HuH-7.5 (cell line): ENCODE data around the gene CA11.

ENCODE experiments used
- DNase-seq: peaks from one replicate; pipeline ENCODE4 v3.0.0; 2011; ENCODE audit warnings: low spot score

The CA11 gene

DNA sequence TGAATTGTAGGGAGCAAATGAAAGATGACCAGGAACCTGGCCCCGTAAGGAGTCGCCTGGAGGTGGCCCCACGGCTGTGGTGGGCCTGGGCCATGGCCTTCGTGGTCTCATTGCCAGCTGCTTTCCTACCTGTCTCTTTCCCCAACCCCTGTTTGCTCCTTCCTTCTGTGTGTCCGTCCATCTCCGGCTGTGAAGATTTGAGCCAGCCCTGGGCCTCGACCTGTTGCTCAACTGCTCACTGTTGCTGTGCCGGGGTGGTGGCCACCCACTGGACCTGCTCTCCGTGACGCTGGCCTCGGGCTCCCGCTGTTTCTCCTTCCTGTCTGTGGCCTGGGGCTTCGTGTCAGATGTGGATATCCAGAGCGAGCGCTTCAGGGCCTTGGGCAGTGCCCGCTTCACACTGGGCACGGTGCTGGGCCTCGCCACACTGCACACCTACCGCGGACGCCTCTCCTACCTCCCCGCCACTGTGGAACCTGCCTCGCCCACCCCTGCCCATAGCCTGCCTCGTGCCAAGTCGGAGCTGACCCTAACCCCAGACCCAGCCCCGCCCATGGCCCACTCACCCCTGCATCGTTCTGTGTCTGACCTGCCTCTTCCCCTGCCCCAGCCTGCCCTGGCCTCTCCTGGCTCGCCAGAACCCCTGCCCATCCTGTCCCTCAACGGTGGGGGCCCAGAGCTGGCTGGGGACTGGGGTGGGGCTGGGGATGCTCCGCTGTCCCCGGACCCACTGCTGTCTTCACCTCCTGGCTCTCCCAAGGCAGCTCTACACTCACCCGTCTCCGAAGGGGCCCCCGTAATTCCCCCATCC lies 17.3 kb downstream of the CA11 start:
- DNase-seq, result no peak

DNA sequence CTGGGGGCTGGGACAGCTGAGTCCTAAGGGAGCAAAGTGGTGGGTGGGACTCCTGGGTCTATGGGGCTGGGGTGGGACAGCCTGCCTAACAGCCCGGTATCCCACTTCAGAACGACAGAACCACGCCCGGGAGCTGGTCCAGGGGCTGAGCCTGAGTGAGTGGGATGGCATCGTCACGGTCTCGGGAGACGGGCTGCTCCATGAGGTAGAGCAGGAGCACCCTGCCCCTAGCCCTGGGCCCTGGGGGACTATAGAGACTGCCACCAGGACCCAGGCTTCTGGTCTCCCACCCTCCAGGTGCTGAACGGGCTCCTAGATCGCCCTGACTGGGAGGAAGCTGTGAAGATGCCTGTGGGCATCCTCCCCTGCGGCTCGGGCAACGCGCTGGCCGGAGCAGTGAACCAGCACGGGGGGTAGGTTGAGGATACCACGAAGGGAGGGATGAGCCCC lies 18.1 kb downstream of the CA11 start:
- DNase-seq, result no peak

DNA sequence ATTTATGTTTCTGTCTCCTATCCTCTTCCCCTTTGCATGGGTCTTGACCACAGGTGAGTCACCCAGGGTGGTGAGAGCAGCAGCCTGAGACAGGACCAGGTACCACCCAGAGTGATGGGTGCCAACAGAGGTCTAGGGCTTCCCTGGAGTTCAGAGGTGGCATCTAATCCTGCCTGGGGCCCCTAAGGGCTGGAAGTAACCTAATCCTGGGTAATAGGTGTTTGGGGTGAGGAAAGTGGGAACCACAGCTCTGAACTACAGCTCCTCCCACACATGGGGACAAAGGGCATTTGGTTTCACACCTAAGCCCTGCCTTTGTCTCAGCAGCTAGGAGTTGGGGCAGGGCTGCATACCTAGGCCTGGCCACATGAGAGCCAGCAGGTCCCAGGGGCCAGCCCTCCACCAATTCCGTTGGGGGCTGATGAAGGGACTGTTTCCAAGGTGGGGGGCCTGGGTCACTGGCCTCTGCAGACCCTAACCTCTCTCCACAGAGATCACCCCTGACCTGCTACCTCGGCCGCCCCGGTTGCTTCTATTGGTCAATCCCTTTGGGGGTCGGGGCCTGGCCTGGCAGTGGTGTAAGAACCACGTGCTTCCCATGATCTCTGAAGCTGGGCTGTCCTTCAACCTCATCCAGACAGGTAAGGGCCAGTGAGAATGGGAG lies 18.7 kb downstream of the CA11 start:
- DNase-seq, result peak; percentile 78

DNA sequence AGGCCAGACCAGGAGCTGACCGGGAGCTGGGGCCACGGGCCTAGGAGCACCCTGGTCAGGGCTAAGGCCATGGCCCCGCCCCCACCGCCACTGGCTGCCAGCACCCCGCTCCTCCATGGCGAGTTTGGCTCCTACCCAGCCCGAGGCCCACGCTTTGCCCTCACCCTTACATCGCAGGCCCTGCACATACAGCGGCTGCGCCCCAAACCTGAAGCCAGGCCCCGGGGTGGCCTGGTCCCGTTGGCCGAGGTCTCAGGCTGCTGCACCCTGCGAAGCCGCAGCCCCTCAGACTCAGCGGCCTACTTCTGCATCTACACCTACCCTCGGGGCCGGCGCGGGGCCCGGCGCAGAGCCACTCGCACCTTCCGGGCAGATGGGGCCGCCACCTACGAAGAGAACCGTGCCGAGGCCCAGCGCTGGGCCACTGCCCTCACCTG lies 20.1 kb downstream of the CA11 start:
- DNase-seq, result no peak

DNA sequence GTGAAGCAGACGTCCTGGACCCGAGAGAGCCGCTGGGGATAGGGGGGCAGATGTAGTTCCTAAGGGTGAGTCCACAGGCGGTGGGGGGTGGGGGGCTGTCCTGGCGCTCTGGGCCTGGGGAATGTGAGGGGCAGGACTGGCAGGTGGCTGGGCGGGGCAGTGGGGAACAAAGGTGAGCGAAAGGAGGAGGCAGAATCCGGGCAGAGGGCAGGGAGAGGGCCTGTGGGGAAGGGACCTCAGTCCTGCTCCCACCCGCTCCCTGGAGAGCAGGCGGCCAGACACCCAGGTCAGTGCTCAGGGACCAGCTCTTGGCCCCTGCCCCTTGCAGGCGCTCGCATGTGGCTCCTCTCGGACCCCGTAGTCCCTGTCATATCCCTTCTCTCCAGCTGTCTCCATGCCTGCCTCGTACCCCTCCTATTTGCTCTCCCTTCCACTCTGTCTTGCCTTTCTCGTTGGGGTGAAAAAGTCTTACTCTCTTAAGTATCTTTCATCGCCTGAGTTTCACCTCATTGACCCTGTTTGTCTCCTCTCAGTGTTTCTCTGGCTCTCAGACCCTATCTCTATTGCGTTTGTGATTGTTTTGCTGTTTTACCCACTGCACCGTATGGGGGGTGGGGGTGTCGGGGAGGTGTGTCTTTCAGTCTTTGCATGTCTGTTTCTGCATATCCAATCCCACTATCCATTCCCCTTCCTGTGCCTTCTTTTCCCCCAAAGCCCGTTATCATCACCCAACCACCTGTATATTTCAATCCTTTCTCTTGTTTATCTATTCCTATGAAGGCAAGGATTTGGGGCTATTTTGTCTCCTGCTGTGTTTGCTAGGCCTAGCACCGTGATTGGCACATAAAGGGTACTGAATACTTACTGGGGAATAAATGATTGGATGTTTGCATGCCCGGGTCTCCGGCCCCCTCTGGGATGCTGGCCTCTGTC lies 20.9 kb downstream of the CA11 start:
- no peak for DNase-seq

DNA sequence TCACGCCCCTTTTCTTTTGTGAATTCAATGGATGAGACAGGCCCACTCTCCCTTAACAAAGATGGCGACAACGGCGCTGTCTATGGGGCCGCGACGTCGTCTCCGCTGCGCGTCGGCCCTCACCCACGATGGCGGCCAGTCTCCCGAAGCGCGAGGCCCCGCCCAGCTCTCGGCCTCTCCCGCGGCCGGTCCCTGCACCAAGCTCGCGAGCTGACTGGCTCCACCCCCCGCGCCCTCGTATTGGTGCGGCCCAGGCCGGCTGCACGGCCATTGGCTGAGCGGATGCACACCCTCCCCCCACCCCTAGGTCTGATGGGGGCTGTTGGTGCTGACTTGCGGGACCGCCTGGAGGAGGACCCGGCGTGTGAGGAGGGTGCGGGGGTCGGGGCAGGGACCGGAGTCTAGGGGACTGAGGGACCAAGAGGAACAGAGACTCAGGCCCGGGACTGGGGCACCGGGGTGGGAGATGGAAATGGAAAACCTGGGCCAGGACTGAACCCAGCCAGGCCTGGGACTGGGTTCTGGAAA lies 21.9 kb downstream of the CA11 start:
- no peak for DNase-seq

DNA sequence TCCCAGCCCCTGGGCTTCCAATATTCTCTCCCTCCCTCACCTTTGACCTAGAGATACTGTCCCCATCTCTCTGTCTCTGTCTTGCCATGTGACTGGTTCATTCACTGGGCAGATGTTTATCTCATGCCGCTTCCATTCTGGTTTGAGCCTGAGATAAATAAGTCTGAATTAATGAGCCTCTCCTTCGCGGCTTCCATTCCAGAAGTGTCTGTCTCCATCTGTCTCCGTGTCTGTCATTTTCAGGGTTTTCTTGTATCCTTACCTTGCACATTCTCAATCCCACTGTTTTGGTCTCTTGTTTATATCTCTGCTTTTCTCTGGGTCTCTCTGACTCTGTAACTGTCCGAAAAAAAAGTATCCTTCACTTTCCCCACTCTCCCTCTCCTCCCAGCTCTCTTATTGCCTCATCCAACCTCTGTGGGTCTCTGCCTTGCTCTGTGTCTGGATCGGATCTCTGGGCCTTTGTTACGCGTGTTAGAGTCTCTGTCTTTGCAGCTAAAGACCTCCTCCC lies 22.4 kb downstream of the CA11 start:
- DNase-seq, result no peak

DNA sequence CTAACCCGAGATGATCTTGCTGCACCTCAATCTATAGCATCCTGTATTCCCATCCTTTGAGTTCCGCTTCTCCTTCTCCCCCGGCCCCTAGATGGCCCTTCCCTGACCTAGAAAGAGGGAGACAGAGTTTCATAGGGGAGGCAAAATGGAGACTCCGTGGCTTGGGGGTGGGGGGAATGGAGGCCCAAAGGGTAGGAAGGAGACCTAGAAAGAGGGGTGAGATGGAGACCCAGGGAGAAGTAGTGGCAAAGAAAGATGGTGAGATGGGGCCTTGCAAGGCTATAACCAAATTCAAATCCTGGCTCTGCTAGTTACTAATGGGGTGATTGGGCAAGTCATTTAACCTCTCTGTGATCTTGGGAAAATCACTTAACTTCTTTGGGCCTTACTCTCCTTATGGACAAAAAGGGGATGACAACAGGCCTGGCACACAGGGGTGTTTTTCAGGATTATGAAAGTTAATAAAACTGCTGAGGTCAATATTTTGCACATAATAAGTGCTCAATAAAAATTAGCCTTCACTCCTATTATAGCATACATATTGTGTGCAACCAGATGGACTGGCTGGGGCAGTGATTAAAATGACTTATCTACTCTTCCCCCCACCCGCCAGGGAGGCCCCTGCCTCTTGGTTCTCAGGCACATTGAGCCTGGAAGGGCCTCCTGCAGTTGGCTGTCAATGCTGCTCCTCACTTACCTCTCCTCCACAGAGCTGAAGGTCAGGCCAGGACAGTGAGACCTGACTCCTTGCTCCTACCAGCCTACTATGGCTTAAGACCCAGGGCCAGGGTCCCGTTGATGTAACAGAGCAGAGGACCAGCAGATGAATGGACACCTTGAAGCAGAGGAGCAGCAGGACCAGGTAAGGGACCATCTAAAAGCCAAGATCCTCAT lies 26.0 kb downstream of the CA11 start:
- DNase-seq, result no peak

DNA sequence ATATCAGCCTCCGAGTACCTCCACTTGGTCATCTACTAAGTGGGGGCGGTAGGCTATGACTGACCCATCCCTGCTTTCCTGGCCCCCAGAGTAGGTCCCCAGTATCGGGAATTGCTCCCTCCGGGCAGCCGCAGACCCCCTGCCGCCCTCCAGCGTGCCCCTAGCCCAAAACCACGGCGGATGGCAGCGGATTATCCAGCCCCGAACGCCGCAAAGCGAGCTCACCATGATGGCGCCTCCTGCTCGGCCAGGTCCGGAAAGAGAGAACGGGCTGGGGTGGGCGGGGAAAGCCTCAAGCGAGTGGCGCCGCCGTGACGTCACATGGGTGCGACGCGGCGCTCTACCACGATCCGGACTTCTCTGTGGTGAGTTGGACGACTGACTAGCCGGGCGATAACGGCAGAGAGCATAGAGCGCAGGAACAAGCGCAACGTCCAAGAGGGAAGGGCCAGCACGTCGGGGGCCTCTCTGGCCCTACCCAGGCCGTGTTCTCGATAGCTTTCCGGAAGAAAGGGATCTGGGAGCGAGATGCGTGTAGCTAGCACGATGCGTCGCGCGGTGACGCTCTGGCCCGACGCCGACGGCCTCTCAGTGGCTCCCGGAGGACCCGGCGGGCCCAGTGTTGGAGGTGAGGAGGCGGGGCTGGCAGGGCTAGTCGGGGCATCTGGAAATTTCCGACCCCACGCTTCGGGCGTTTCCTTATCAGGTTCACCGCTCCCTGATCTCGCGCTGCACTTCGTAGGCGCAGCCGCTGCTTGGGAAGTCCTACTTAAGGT lies 26.9 kb downstream of the CA11 start, which contains the start of the genes RPL18 and SPHK2:
Gene RPL18, minus strand, starts transcription at position 263 of the 776 bp plus-strand sequence. Its CDS starts 35 bp downstream, at position 228.
Gene SPHK2, plus strand, starts transcription at position 591 of the 776 bp plus-strand sequence. CDS start 1,009 bp downstream, outside the sequence.
- DNase-seq, result peak; percentile 99

DNA sequence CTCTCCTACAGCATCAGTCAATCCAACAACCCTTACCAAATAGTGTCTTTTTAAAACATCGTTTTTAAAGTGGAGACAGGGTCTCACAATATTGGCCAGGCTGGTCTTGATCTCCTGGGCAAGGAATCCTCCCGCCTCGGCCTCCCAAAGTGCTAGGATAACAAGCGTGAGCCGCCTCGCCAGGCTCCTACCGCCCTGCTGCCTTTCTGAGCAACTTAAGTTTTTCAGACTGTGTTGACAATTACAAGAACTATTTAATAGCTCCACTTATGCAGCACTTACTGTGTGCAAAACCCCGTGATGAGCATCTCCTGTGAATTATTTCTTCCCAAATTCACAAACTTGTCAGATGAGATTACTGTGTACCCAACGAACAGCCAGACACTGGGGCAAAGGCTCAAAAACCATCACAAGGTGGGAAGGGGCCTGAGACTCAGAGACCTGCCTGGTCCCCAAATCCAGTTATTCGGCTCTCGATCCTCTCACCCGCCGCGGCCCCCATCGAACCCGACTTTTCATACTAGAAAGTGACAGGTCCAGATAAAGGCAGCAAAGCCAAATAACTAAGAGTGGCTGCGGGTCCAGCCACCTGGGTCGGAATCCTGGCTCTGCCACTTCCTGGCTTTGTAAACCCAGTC lies 27.6 kb downstream of the CA11 start:
- no peak for DNase-seq

DNA sequence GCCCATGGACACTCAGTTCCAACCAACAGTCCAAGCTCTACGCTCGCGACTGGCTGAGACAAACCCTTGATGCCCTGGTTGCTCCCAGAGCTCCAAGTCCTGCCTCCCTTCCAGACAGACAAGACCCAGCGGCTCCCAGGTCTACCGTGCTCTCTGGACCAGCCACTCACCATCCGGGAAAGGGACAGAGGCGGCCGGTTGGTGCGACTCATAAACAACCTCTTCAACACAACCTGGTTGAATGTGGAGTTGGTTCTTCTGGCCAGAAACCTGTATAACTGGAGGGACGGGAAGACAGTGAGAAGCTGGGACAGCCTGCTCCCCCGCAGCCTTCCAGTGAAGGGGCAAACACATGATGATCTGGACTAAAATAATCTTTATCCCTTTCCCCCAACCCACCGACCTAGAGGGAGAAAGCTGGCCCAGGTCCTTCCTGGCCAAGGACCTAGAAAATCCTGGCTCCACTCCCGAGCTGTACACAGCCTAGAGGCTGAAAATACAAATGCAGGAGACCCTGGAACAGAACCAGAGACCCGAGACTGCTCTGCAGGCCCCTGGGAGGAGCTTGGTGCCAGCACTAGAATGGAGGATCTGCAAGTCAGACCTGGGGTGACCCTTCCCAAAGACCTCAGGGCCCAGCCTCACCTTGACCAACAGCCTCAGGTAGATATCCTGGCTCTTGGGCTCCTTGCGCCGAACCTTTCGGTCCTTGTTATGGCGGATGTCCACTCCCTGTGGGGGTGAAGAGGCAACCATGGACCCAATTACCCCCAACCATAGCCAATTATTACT lies 28.6 kb downstream of the CA11 start:
- no peak for DNase-seq

DNA sequence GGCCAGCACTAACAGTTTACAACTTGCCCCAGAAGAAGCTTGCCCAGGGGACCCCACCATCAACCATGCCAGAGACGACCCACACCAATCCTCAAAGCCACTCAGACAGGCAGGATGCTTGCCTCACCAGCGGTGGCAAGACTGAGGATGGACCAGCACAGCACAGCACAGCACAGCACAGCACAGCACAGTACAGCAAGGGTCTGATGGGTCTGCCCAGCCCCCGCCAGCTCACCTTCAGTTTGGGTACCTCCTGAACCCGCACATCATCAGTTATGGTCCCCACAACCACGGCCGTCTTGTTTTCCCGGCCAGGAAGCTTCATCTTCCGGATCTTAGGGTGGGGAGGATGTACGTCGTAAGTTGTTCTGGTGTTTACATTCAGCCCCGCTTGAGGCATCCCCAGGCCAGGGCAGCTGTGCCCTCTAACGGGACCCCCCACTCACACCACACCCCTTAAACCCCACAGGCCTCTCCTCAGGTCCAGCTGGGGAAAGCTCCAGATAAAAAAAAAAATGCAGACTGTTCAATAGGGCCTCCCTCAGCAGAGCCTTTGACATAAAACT lies 29.4 kb downstream of the CA11 start:
- DNase-seq, result no peak

DNA sequence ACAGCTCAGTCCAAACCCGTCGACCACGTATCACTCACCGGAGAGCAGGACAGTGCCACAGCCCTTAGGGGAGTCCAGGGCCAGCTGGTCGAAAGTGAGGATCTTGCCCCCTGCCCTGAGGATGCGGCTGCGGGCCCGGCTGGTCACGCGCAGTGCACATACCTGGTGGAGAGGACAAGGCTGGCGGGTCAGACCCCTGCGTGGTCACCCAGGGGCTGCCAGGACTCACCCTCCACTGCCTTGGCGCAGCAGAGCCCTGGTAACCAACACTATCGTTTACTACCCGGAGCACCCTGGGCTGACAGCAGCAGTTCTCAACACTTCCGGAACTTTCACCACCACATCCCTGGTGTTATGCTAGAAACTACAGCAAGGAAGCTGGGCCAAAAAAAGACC lies 29.9 kb downstream of the CA11 start:
- DNase-seq, result no peak

DNA sequence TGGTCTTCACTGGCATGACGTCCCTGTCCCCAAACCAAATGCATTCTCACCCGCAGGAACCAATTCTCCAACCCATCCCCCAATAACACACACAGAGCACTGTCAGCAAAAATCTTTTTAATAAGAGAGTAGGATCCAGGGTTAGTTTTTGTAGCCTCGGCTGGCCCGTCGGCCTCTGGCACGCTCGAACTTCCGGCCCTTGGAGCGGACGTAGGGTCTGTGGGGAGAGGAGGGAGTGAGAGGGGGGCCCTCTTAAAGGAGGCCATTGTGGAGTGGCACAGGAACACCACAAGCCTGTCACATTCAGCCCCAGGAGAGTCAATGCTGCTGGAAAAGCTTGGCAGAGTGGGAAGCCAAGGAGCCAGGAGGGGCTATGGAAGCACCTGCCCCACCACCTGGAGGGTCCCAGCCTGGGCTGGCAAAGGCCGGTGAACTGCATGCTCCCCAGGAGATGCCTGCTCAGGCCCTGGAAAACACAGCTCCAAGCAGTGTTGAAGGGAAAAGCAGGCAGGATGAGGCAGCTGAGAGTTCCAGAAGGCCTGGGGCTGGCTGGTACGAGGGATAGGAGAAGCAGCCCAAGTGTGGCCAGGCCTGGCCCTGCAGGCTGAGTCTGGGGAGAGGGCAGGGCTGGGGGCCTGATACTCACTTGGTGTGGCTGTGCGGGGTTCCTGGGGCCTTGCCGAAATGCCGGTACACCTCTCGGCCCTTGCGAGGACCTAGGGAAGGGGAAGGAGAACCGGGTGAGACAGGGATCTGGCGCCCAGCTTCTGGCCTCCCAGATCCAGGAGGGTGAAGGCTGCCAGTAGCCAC lies 30.6 kb downstream of the CA11 start:
- no peak for DNase-seq

DNA sequence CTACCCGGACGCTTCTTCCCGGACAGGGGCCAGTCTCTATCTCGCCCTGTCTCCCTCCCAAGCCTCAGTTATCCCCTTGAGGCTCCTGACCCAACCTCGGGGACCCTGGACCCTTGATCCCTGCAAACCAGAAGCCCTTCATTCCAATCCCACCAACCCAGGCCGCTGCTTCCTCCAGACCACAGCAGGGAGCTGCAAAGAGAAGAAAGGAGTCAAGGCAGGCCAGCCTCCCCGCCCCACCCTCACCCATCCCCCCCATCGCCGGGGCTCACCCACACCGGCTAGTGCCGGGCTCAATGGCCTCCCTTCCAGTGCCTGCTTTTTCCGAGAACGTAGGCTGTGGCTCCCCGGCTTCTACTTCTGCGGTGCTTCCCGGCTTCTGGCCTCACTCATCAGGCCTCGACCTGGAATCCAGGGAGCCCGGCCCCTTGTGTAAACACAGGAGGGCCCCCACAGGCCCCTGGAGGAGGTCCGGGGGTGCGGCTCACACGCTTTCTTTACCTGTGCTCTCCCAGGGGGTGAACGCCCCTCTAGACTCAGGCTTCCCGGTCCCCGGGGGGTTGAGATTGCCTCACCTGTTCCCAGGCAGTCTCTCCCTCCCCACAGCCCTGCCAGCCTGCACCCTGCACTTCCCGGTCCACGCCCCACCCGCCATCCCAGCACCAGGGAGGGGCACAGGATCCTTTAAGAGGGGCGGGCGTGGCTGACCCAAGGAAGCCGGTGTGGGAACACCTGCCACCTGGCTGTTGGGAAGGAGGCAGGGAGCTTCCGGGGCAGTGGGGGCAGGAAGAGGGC lies 31.4 kb downstream of the CA11 start, which contains the start of gene FAM83E:
Gene FAM83E, minus strand, starts transcription at position 641 of the 795 bp plus-strand sequence. CDS start 1,704 bp downstream, outside the sequence.
- DNase-seq, result peak; percentile 72

DNA sequence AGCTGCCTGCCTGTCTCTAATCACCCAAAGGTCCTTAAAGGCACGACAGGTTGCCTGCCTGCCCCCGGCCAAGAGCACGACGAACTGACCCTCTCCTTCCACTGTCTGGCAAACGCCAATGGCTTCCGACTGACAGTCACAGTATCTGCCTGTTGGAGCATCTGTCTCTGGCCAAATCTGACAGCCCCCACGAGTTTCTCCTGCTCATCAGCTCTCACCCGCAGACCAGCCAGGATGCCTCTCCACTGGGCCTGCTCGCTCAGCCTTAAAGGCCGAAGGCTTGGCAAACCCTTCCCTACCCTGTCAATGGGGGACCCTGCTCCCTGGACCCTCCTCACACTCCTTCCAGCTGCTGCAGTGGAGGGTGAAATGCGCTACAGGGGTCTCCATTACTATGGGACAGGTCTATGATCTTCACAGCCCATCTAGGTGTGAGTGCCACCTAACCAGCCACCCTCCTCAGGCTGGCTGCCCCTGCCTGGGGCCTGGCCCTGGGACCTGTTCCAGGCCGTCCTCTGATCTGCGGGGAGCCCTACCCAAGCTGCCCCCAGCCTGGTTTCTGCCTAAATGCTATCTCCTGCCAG lies 32.0 kb downstream of the CA11 start:
- DNase-seq, result no peak
